RWPE2 (cell line): ENCODE data around the gene MEIOSIN.
"Not testable (repeated sequence)": the region's sequence is repeated elsewhere in the genome, so short reads cannot be mapped to it uniquely, and the experiment has no call there.

ENCODE experiments used
- ATAC-seq: fragments of 200-7000 bp; cut with Tn5 transposase; 3 replicates; pipeline ENCODE4 v1.9.1; 2021; ENCODE audit warnings: low read depth
- DNase-seq: peaks from one replicate; pipeline ENCODE4 v3.0.0-alpha.2; 2020; ENCODE audit warnings: low spot score
- H3K27ac ChIP-seq: fragments of 450-650 bp; 2 replicates; pipeline ENCODE4 v1.5.1; 2017; ENCODE audit warnings: mild to moderate bottlenecking; ENCODE audit not compliant: poor library complexity, severe bottlenecking
- H3K27me3 ChIP-seq: fragments of 250-450 bp; sonication (Bioruptor Pico); 2 replicates; pipeline ENCODE4 v1.5.1; 2021; ENCODE audit warnings: mild to moderate bottlenecking, moderate library complexity; ENCODE audit not compliant: insufficient read depth, poor library complexity, severe bottlenecking
- H3K36me3 ChIP-seq: fragments of 250-450 bp; sonication (Bioruptor Pico); 2 replicates; pipeline ENCODE4 v1.5.1; 2020; ENCODE audit warnings: low read depth, mild to moderate bottlenecking, moderate library complexity
- H3K4me1 ChIP-seq: fragments of 250-450 bp; sonication (Bioruptor Pico); 2 replicates; pipeline ENCODE4 v1.5.1; 2021; ENCODE audit warnings: mild to moderate bottlenecking, moderate library complexity; ENCODE audit not compliant: insufficient read depth, poor library complexity, severe bottlenecking
- H3K4me3 ChIP-seq: fragments of 250-450 bp; sonication (Bioruptor Pico); 2 replicates; pipeline ENCODE4 v1.5.1; 2021; ENCODE audit warnings: mild to moderate bottlenecking, moderate library complexity; ENCODE audit not compliant: severe bottlenecking
- H3K9me3 ChIP-seq: fragments of 250-450 bp; sonication (Bioruptor Pico); 2 replicates; pipeline ENCODE4 v1.5.1; 2021; ENCODE audit warnings: mild to moderate bottlenecking, moderate library complexity; ENCODE audit not compliant: severe bottlenecking
- CTCF ChIP-seq: fragments of 450-650 bp; IDR thresholded peaks from one replicate; pipeline ENCODE4 v1.5.1; 2017; ENCODE audit warnings: mild to moderate bottlenecking, moderate library complexity; ENCODE audit not compliant: poor library complexity, severe bottlenecking

Gene MEIOSIN, protein sequence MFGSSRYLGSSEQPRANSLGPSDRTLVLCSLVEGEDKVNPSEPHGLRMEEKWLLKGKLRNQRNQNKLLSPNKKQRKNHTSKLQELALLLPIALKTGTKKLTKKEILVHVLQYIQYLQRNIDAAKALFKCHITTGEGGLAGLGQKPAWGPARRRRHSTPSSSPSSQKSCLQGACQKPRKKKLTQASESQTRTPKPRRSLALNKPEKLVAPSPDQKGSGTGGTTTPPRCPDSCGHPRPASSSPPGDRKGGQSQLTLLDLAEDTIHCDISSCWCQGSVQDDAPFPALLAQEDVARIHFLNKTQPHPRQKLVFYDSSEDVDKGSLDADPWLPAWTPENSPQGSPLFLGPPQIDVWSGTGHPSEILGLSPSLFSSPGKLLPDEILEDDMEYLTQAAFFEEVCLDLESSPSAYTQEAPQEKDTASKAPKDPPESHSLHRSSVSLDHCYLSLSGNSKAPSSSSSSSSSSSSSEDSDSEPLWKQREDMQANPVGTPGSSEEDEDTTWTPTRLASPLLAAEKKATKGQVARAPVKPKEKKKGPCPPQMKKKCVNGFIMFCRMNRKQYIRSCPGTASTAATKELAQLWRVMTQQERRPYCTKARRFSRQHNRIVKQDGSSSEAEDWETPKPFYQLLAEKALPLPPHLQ

DNA sequence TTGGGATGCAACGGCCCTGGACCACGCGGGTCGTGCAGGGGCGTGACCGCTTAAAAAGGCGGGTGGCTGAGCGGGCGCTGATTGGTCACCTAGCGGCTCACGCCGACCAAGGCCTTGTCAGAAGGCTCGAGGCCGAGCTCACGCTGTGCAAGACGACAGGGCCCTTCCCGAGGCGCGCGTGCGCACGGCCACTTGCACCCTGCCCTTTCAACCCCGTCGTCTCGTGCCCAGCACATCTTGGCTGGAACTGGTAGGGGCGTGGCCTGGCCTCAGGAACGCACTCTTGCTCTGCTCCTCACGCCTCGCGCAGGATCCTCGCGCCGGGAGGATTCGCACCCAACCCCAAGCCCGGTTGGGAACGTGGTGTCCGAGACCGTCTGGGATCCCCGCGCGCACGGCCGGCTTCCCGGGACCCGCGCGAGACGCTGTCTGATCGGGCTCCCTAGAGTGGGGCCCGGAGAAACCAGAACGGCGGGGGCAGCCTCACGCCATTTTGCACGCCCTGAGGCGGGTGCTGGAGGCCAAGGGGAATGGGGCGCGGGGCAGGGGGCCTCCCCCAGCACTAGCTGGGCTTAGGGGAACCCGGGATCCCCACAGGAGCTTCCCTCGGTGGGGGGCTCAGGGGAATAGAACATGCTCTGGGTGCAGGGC is at the start of gene MEIOSIN:
TSS of gene MEIOSIN (plus strand) at position 280 of the 651 bp plus-strand sequence. CDS start 1,938 bp downstream, outside the sequence.
- no peak within 1 kb of the TSS for H3K4me3 ChIP-seq
- no peak for ATAC-seq
- H3K27ac ChIP-seq, result no peak within 1 kb of the TSS
- DNase-seq, result peak; percentile 72
- H3K36me3 ChIP-seq, result no peaks in the 10 kb centered on the region; the same call in 1 of the 2 replicates
- no peak for TF ChIP-seq CTCF
- H3K9me3 ChIP-seq, result no peaks in the 10 kb centered on the region
- H3K27me3 ChIP-seq, result no peaks in the 10 kb centered on the region
- H3K4me1 ChIP-seq, result no peaks in the 10 kb centered on the region

DNA sequence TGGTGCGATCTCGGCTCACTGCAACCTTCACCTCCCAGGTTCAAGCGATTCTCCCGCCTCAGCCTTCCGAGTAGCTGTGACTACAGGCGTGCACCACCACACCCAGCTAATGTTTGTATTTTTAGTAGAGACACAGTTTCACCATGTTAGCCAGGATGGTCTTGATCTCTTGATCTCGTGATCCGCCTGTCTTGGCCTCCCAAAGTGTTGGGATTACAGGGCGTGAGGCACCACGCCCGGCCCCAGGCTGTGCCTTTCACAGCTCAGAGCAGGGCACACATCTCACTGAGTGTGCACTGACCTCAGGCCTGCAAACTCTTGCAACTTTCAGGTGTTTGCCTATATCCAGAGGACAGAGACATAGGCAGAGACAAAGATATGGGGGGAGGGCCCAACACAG is 48.2 kb upstream of the MEIOSIN start:
- not testable (repeated sequence) for DNase-seq, ATAC-seq
- H3K36me3 ChIP-seq, result peaks cover 50% of the 10 kb centered on the region

DNA sequence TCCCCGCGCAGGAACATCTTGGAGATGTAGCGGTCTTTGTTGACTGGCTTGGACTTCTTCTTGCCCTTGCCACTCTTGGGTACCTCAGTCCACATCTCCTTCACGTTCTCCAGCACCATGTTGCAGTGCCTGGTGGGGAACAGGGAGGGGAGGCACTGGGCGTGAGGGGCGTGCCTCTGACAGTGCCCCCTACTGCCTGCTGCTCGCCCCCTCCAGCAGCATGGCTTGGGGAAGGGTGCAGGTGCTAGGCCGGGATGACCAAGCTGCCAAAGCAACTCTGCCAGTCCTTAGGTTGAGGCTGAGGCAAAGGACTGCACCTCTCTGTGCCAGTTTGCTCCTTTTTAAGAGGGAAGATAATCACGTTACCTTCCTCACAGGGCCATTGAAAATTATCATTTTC is 45.6 kb upstream of the MEIOSIN start:
- H3K36me3 ChIP-seq, result peaks cover 50% of the 10 kb centered on the region
- no peaks in the 10 kb centered on the region for H3K4me1 ChIP-seq
- ATAC-seq (no peak), DNase-seq (no peak)
- no peak overlapping the region for H3K27ac ChIP-seq
- no peaks in the 10 kb centered on the region for H3K27me3 ChIP-seq
- TF ChIP-seq CTCF, result no peak
- H3K9me3 ChIP-seq, result no peaks in the 10 kb centered on the region
- H3K4me3 ChIP-seq, result no peak overlapping the region

More for the DNA sequence above, 48.2 kb upstream of the MEIOSIN start:
- not testable (repeated sequence) for H3K9me3 ChIP-seq, H3K27me3 ChIP-seq, H3K27ac ChIP-seq, H3K4me1 ChIP-seq, H3K4me3 ChIP-seq

GRCh38 chr19:45691516-45692186 is 41.6 kb upstream of the MEIOSIN start, which contains the start of gene SNRPD2:
Gene SNRPD2, minus strand, starts transcription at chr19:45691953. Its CDS starts 65 bp downstream, at chr19:45691888.
- Histone ChIP-seq H3K27me3 (no peaks in the 10 kb centered on the region), H3K9me3 (no peaks in the 10 kb centered on the region), H3K36me3 (peaks cover 50% of the 10 kb centered on the region), H3K4me1 (no peaks in the 10 kb centered on the region), H3K27ac (peak within 1 kb of the TSS; percentile 67), H3K4me3 (peak within 1 kb of the TSS; percentile 73)
- ATAC-seq (peak; percentile 53), DNase-seq (peak; percentile 94)
- TF ChIP-seq CTCF, result no peak
